GM23338 (cell line): ENCODE results near the gene NPTXR. TPM values are rescaled to one million over a fixed set of nuclear protein-coding genes. Genes with fewer than 3 reads are reported as not detected.

Source experiments
- CREB1 ChIP-seq: fragments of 250-450 bp; sonication (Bioruptor Pico); IDR thresholded peaks from 2 replicates; pipeline ENCODE4 v1.5.0; 2020; ENCODE audit warnings: low read depth, mild to moderate bottlenecking, moderate library complexity
- EZH2 ChIP-seq: fragments of 200-600 bp; sonication (generic); IDR thresholded peaks from one replicate; pipeline ENCODE4 v1.8.0; 2017; ENCODE audit warnings: antibody characterized with exemption, mild to moderate bottlenecking, low read depth; ENCODE audit not compliant: unreplicated experiment
- EZH2phosphoT487 ChIP-seq: fragments of 200-600 bp; sonication (generic); IDR thresholded peaks from one replicate; pipeline ENCODE4 v1.8.1; 2018; ENCODE audit warnings: antibody characterized with exemption; ENCODE audit not compliant: unreplicated experiment
- POLR2AphosphoS5 ChIP-seq: IDR thresholded peaks from 2 replicates; pipeline ENCODE4 v1.6.1; 2016; ENCODE audit warnings: antibody characterized with exemption, low read depth
- polyA plus RNA-seq: library from polyadenylated mRNA; unstranded; fragments of >200 nt; fragmentation: Nextera tagmentation; extraction: Ambion mirVana; gene quantifications from 2 replicates; pipeline ENCODE4 v1.2.1, GENCODE V29; 2016
- total RNA-seq: library from RNA; depleted of rRNA; stranded (reverse); fragments of >200 nt; shearing (Covaris generic); gene quantifications from 2 replicates; pipeline ENCODE4 v1.2.3, GENCODE V29; 2014
- TF ChIP-seq, protein P1 (sequence below): fragments of 250-450 bp; sonication (Bioruptor Pico); IDR thresholded peaks from 2 replicates; pipeline ENCODE4 v1.5.0; 2020; ENCODE audit warnings: mild to moderate bottlenecking, moderate library complexity
- TF ChIP-seq, protein P2 (sequence below): IDR thresholded peaks from 2 replicates; pipeline ENCODE4 v1.6.1; 2016; ENCODE audit warnings: antibody characterized with exemption

The NPTXR gene
- total and polyA plus RNA-seq, 2 experiments from 2014 or later = 0.89 to 13.4 TPM

DNA sequence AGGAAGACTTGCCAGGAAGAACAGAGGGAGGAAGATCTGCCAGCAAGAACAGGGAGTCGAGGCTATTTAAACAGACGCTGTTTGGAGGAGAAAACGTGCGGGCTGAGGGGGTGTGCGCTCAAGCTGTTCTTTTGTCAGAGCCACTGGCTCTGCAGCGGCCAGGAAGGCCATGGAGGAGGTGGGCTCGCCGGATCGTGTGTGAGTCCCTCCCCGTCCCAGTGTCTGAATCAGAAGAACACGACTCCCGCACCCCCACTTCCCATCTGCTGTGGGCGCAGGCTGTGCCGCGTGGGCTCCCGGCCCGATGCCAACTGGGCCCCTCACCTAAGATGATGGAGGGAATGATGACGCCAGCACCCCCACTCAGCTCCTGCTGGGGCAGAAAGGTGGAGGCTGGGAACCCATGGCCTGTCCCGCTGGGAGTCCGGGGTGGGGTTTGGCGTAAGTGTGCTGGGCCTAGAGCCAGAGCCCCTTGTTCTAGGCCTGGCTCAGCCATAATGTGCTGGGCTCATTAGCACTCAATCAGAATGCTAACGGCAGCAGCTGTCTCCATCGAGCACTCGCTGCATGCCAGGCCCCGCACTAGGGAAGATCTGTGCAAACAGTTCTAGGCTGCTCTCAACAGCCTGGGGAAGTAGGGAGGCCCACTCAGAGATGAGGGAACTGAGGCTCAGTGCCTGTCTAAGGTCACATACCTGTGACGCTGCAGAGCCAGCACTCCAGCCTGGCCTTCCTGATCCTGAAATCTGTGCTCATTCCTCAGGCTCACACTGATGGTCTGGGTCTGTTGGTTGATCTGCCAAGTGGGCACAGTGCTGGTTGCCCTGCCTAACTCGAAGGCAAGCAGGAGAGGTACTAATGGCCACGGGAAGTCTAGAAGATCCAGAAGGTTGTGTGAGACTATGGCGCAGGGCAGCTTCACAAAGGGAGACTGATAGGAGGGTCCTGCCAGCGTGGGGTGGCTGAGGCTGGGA, 11.5 kb downstream of the NPTXR start (continued):
- TF ChIP-seq, protein P1, sequence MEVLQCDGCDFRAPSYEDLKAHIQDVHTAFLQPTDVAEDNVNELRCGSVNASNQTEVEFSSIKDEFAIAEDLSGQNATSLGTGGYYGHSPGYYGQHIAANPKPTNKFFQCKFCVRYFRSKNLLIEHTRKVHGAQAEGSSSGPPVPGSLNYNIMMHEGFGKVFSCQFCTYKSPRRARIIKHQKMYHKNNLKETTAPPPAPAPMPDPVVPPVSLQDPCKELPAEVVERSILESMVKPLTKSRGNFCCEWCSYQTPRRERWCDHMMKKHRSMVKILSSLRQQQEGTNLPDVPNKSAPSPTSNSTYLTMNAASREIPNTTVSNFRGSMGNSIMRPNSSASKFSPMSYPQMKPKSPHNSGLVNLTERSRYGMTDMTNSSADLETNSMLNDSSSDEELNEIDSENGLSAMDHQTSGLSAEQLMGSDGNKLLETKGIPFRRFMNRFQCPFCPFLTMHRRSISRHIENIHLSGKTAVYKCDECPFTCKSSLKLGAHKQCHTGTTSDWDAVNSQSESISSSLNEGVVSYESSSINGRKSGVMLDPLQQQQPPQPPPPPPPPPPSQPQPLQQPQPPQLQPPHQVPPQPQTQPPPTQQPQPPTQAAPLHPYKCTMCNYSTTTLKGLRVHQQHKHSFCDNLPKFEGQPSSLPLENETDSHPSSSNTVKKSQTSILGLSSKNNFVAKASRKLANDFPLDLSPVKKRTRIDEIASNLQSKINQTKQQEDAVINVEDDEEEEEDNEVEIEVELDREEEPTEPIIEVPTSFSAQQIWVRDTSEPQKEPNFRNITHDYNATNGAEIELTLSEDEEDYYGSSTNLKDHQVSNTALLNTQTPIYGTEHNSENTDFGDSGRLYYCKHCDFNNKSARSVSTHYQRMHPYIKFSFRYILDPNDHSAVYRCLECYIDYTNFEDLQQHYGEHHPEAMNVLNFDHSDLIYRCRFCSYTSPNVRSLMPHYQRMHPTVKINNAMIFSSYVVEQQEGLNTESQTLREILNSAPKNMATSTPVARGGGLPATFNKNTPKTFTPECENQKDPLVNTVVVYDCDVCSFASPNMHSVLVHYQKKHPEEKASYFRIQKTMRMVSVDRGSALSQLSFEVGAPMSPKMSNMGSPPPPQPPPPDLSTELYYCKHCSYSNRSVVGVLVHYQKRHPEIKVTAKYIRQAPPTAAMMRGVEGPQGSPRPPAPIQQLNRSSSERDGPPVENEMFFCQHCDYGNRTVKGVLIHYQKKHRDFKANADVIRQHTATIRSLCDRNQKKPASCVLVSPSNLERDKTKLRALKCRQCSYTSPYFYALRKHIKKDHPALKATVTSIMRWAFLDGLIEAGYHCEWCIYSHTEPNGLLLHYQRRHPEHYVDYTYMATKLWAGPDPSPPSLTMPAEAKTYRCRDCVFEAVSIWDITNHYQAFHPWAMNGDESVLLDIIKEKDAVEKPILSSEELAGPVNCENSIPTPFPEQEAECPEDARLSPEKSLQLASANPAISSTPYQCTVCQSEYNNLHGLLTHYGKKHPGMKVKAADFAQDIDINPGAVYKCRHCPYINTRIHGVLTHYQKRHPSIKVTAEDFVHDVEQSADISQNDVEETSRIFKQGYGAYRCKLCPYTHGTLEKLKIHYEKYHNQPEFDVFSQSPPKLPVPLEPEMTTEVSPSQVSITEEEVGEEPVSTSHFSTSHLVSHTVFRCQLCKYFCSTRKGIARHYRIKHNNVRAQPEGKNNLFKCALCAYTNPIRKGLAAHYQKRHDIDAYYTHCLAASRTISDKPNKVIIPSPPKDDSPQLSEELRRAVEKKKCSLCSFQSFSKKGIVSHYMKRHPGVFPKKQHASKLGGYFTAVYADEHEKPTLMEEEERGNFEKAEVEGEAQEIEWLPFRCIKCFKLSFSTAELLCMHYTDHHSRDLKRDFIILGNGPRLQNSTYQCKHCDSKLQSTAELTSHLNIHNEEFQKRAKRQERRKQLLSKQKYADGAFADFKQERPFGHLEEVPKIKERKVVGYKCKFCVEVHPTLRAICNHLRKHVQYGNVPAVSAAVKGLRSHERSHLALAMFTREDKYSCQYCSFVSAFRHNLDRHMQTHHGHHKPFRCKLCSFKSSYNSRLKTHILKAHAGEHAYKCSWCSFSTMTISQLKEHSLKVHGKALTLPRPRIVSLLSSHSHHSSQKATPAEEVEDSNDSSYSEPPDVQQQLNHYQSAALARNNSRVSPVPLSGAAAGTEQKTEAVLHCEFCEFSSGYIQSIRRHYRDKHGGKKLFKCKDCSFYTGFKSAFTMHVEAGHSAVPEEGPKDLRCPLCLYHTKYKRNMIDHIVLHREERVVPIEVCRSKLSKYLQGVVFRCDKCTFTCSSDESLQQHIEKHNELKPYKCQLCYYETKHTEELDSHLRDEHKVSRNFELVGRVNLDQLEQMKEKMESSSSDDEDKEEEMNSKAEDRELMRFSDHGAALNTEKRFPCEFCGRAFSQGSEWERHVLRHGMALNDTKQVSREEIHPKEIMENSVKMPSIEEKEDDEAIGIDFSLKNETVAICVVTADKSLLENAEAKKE (CRISPR knock-in tag) = no peak
- TF ChIP-seq POLR2AphosphoS5 = no peak
- TF ChIP-seq, protein P2, sequence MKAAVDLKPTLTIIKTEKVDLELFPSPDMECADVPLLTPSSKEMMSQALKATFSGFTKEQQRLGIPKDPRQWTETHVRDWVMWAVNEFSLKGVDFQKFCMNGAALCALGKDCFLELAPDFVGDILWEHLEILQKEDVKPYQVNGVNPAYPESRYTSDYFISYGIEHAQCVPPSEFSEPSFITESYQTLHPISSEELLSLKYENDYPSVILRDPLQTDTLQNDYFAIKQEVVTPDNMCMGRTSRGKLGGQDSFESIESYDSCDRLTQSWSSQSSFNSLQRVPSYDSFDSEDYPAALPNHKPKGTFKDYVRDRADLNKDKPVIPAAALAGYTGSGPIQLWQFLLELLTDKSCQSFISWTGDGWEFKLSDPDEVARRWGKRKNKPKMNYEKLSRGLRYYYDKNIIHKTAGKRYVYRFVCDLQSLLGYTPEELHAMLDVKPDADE = no peak
- no peak for TF ChIP-seq CREB1 (CRISPR knock-in tag)
- no peak for TF ChIP-seq EZH2
- TF ChIP-seq EZH2phosphoT487 = no peak
